Measurements from ENCODE around the gene UBE2V1. TPM values are rescaled to one million over a fixed set of nuclear protein-coding genes. Genes with fewer than 3 reads are reported as not detected.

The UBE2V1 gene
- total RNA-seq, 1 experiment from 2014 or later: 203 TPM

GRCh38 chr20:50133041-50133440 is 20.1 kb upstream of the UBE2V1 start:
- TF ChIP-seq EZH2 (IDR thresholded peaks at IDR 0.05; ENCODE audit: borderline replicate concordance, low read depth, low read length, poor library complexity, severe bottlenecking): no peak
- ChIA-PET POLR2A (ENCODE audit: low non-redundant PET) (no interaction called here), CTCF (no interaction called here)
- Histone ChIP-seq H3K36me3 (ENCODE audit: insufficient read depth, low read length, poor library complexity, severe bottlenecking) (peaks cover 29% of the 10 kb centered on the region), H3K27me3 (replicated peaks; ENCODE audit: insufficient read depth, low read depth, low read length, poor library complexity) (no peaks in the 10 kb centered on the region), H3K4me1 (ENCODE audit: insufficient read depth, low read length, poor library complexity, severe bottlenecking) (no peaks in the 10 kb centered on the region), H3K27ac (ENCODE audit: low read depth, low read length, poor library complexity, severe bottlenecking) (no peak overlapping the region), H3K4me3 (ENCODE audit: low read depth, low read length, poor library complexity, severe bottlenecking) (no peak overlapping the region), H3K9me3 (ENCODE audit: low read depth, low read length, poor library complexity, severe bottlenecking) (no peaks in the 10 kb centered on the region)
- no TSS peak for BruUV-seq (replicated peaks)
- intact Hi-C loops (cut with micrococcal nuclease; ENCODE audit: unreplicated experiment): no loop called here
- DNase-seq (ENCODE audit: low spot score): no peak

- CTCF ChIA-PET: no interaction called here
Observed at GRCh38 chr20:50130995-50131394, 18.0 kb upstream of the UBE2V1 start.

GRCh38 chr20:50130356-50130723 is 17.4 kb upstream of the UBE2V1 start:
- Histone ChIP-seq H3K4me3 (ENCODE audit: low read depth, low read length, poor library complexity, severe bottlenecking) (no peak overlapping the region), H3K9me3 (ENCODE audit: low read depth, low read length, poor library complexity, severe bottlenecking) (no peaks in the 10 kb centered on the region), H3K4me1 (ENCODE audit: insufficient read depth, low read length, poor library complexity, severe bottlenecking) (no peaks in the 10 kb centered on the region), H3K27me3 (replicated peaks; ENCODE audit: insufficient read depth, low read depth, low read length, poor library complexity) (no peaks in the 10 kb centered on the region), H3K27ac (ENCODE audit: low read depth, low read length, poor library complexity, severe bottlenecking) (no peak overlapping the region), H3K36me3 (ENCODE audit: insufficient read depth, low read length, poor library complexity, severe bottlenecking) (peaks cover 50% of the 10 kb centered on the region)
- no TSS peak for BruUV-seq (replicated peaks)
- POLR2A ChIA-PET (ENCODE audit: low non-redundant PET): no interaction called here
- TF ChIP-seq EZH2 (IDR thresholded peaks at IDR 0.05; ENCODE audit: borderline replicate concordance, low read depth, low read length, poor library complexity, severe bottlenecking) (no peak), CTCF (conservative IDR thresholded peaks at IDR 0.05; ENCODE audit: low read depth, low read length) (no peak)
- DNase-seq (ENCODE audit: low spot score): no peak
- intact Hi-C loops (cut with micrococcal nuclease; ENCODE audit: unreplicated experiment): no loop called here
- CTCF ChIA-PET: no interaction called here

More at GRCh38 chr20:50130995-50131394, 18.0 kb upstream of the UBE2V1 start:
- intact Hi-C loops (cut with micrococcal nuclease; ENCODE audit: unreplicated experiment): no loop called here
- POLR2A ChIA-PET (ENCODE audit: low non-redundant PET): no interaction called here
- TF ChIP-seq CTCF (conservative IDR thresholded peaks at IDR 0.05; ENCODE audit: low read depth, low read length) (no peak), EZH2 (IDR thresholded peaks at IDR 0.05; ENCODE audit: borderline replicate concordance, low read depth, low read length, poor library complexity, severe bottlenecking) (no peak)
- H3K9me3 ChIP-seq (ENCODE audit: low read depth, low read length, poor library complexity, severe bottlenecking): no peaks in the 10 kb centered on the region
- no peak for DNase-seq (ENCODE audit: low spot score)
- H3K4me3 ChIP-seq (ENCODE audit: low read depth, low read length, poor library complexity, severe bottlenecking): no peak overlapping the region
- peaks cover 46% of the 10 kb centered on the region for H3K36me3 ChIP-seq (ENCODE audit: insufficient read depth, low read length, poor library complexity, severe bottlenecking)
- BruUV-seq (replicated peaks): no TSS peak
- no peaks in the 10 kb centered on the region for H3K4me1 ChIP-seq (ENCODE audit: insufficient read depth, low read length, poor library complexity, severe bottlenecking)
- H3K27ac ChIP-seq (ENCODE audit: low read depth, low read length, poor library complexity, severe bottlenecking): no peak overlapping the region
- H3K27me3 ChIP-seq (replicated peaks; ENCODE audit: insufficient read depth, low read depth, low read length, poor library complexity): no peaks in the 10 kb centered on the region

GRCh38 chr20:50129662-50130355 is 16.9 kb upstream of the UBE2V1 start:
- H3K9me3 ChIP-seq (ENCODE audit: low read depth, low read length, poor library complexity, severe bottlenecking): no peaks in the 10 kb centered on the region
- no peaks in the 10 kb centered on the region for H3K4me1 ChIP-seq (ENCODE audit: insufficient read depth, low read length, poor library complexity, severe bottlenecking)
- H3K27ac ChIP-seq (ENCODE audit: low read depth, low read length, poor library complexity, severe bottlenecking): no peak overlapping the region
- no TSS peak for BruUV-seq (replicated peaks)
- CTCF ChIA-PET: no interaction called here
- H3K27me3 ChIP-seq (replicated peaks; ENCODE audit: insufficient read depth, low read depth, low read length, poor library complexity): no peaks in the 10 kb centered on the region
- intact Hi-C loops (cut with micrococcal nuclease; ENCODE audit: unreplicated experiment): no loop called here
- POLR2A ChIA-PET (ENCODE audit: low non-redundant PET): no interaction called here
- peaks cover 52% of the 10 kb centered on the region for H3K36me3 ChIP-seq (ENCODE audit: insufficient read depth, low read length, poor library complexity, severe bottlenecking)
- no peak for TF ChIP-seq CTCF (conservative IDR thresholded peaks at IDR 0.05; ENCODE audit: low read depth, low read length)
- no peak for TF ChIP-seq EZH2 (IDR thresholded peaks at IDR 0.05; ENCODE audit: borderline replicate concordance, low read depth, low read length, poor library complexity, severe bottlenecking)
- no peak for DNase-seq (ENCODE audit: low spot score)
- H3K4me3 ChIP-seq (ENCODE audit: low read depth, low read length, poor library complexity, severe bottlenecking): no peak overlapping the region
